Measurements from ENCODE around the gene TRABD2B. TPM values are rescaled to one million over a fixed set of nuclear protein-coding genes. Genes with fewer than 3 reads are reported as not detected.

Gene TRABD2B
- total RNA-seq, 6 donors from 2014 or later = under 0.01 to 2.1 (median 0.62) TPM

GRCh38 chr1:47976267-47976666 is 20.9 kb downstream of the TRABD2B start:
- WGBS, 2 donors = 66 to 90% methylated on average over 3 of the region's 3 CpGs
- Histone ChIP-seq H3K27ac (no peak overlapping the region), H3K4me3 (no peak overlapping the region), H3K27me3 (no peaks in the 10 kb centered on the region), H3K36me3 (no peaks in the 10 kb centered on the region), H3K4me1 (no peaks in the 10 kb centered on the region), H3K9me3 (no peaks in the 10 kb centered on the region)
- ATAC-seq (ENCODE audit: low FRiP score in 2 of 2) (no peak), DNase-seq (no peak)
- no peak for TF ChIP-seq POLR2A (IDR thresholded peaks at IDR 0.05)
- TF ChIP-seq EP300 (IDR thresholded peaks at IDR 0.05) = no peak
- no peak for TF ChIP-seq POLR2AphosphoS5 (IDR thresholded peaks at IDR 0.05)
- no peak for TF ChIP-seq CTCF (IDR thresholded peaks at IDR 0.05)

GRCh38 chr1:47975302-47975921 is 21.8 kb downstream of the TRABD2B start:
- ATAC-seq (ENCODE audit: low FRiP score in 2 of 2) = no peak
- no peaks in the 10 kb centered on the region for H3K27me3 ChIP-seq

DNA sequence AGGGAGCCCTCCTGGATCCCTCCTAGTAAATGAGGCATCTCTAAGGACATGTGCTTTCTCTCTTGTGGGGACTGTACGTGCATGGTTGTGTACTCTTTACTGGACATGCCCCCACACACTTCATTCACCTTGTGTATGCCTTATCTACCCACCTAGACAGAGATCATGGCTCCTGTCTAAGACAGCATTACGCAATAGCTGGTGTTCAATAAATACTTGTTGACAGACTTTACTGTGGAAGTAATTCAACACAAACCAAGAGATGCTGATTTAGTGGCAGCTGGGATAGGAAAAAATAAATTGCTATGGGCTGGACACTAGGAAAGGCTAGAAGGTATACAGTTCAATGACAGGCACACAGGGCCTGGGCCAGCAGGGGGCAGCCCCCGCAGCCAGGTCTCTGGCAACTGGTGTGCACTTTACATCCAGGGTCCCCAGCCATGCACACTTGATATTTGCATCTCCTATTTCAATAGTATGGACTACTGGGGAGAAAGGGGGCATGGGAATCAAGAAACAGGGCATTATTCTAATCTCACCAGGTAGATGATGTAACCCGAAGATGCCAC is 24.2 kb downstream of the TRABD2B start:
- 82 to 84% methylated on average over 4 of the region's 4 CpGs for WGBS, 2 donors
- ATAC-seq (ENCODE audit: low FRiP score in 2 of 2) (no peak), DNase-seq (peak in 1 of 2 donors; percentile 50)
- no peak for TF ChIP-seq POLR2AphosphoS5 (IDR thresholded peaks at IDR 0.05)
- TF ChIP-seq CTCF (IDR thresholded peaks at IDR 0.05) = no peak
- no peak for TF ChIP-seq EP300 (IDR thresholded peaks at IDR 0.05)
- no peak for TF ChIP-seq POLR2A (IDR thresholded peaks at IDR 0.05)
- Histone ChIP-seq H3K27ac (no peak overlapping the region), H3K27me3 (no peaks in the 10 kb centered on the region), H3K4me1 (no peaks in the 10 kb centered on the region), H3K36me3 (no peaks in the 10 kb centered on the region), H3K9me3 (no peaks in the 10 kb centered on the region), H3K4me3 (no peak overlapping the region)

More at GRCh38 chr1:47975302-47975921, 21.8 kb downstream of the TRABD2B start:
- Histone ChIP-seq H3K9me3 (no peaks in the 10 kb centered on the region), H3K4me1 (no peaks in the 10 kb centered on the region), H3K4me3 (no peak overlapping the region), H3K27ac (no peak overlapping the region), H3K36me3 (no peaks in the 10 kb centered on the region)
- WGBS, 2 donors = 73 to 89% methylated on average over 3 of the region's 3 CpGs
- DNase-seq = no peak
- TF ChIP-seq POLR2AphosphoS5 (IDR thresholded peaks at IDR 0.05) (no peak), CTCF (IDR thresholded peaks at IDR 0.05) (no peak), EP300 (IDR thresholded peaks at IDR 0.05) (no peak), POLR2A (IDR thresholded peaks at IDR 0.05) (no peak)

DNA sequence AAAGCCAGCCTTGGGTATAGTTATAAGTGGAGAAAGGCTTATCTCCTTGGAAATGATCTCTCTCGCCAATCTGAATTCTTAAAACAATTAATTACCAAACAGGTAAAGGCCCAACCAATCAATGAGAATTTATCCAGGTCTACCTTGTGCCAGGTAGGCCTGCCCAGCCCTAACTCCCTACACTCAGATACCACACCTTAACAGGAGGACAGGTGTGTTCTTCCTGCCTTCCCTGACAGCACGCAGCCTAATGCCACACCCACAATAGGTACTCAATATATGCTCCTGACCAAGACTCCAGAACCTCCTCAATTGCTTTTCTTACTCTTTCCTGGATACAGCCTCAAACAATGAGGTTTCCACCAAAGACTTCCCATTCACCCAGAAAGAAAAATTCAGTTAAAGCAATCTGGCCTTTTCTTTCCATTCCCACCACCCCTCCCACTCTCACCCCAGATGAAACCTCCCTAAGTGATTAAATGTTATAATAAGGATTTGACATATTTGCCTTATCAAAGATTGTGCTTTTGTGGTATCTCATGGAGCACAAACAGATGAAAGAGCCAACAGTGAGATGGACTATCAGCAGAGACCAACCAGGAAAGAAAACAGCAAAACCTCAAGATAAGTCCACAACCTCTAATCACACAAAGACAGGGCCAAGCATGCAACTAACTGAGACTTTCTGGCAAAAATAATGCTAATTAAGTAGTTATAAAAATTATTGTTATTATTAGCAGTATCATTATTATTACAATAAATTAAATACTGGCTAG is 25.6 kb downstream of the TRABD2B start:
- no peak for DNase-seq
- WGBS, 2 donors = 85 to 96% methylated on average over 2 of the region's 2 CpGs
- TF ChIP-seq POLR2A (IDR thresholded peaks at IDR 0.05) = no peak
- no peak for TF ChIP-seq EP300 (IDR thresholded peaks at IDR 0.05)
- Histone ChIP-seq H3K4me1 (no peaks in the 10 kb centered on the region), H3K27me3 (no peaks in the 10 kb centered on the region), H3K27ac (no peak overlapping the region), H3K36me3 (no peaks in the 10 kb centered on the region), H3K4me3 (no peak overlapping the region), H3K9me3 (no peaks in the 10 kb centered on the region)
- ATAC-seq (ENCODE audit: low FRiP score in 2 of 2) = no peak

DNA sequence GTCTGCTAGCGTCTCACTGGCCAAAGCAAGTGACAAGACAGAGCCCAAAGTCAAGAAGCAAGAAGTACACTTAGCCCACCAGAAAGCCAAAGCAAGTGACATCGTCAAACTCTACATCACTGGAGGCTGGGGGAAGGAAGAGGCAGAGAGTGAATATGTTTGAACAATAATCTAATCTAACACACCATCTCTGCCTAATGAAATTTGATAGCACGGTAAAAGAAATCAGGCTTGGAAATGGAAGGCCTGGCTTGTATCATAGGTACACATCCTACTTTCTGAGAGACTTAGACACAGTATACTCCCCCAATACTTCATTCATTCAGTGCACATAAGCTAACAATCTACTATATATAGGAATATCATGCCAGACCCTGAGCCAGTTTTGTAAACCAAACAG is 26.3 kb downstream of the TRABD2B start:
- 82 to 91% methylated on average over 3 of the region's 3 CpGs for WGBS, 2 donors
- H3K27me3 ChIP-seq = no peaks in the 10 kb centered on the region

More for the DNA sequence above, 26.3 kb downstream of the TRABD2B start:
- H3K36me3 ChIP-seq = no peaks in the 10 kb centered on the region
- ATAC-seq (ENCODE audit: low FRiP score in 2 of 2) = no peak
- H3K4me1 ChIP-seq = no peaks in the 10 kb centered on the region
- TF ChIP-seq CTCF (IDR thresholded peaks at IDR 0.05) (no peak), POLR2AphosphoS5 (IDR thresholded peaks at IDR 0.05) (no peak), POLR2A (IDR thresholded peaks at IDR 0.05) (no peak), EP300 (IDR thresholded peaks at IDR 0.05) (no peak)
- H3K27ac ChIP-seq = no peak overlapping the region
- no peaks in the 10 kb centered on the region for H3K9me3 ChIP-seq
- H3K4me3 ChIP-seq = no peak overlapping the region
- DNase-seq = no peak

All from upper lobe of left lung (tissue), 6 donors.